Retinal pigment epithelial cell (primary cell): ENCODE measurements around the gene KLF6.

ENCODE experiments used
- DNase-seq: peaks from one replicate; pipeline ENCODE4 v3.0.0-alpha.2; 2010; ENCODE audit warnings: low read depth
- H3K4me3 ChIP-seq: 2 replicates; pipeline ENCODE4 v1.5.1; 2011; ENCODE audit warnings: mild to moderate bottlenecking, low read length, control low read depth, moderate library complexity
- TF ChIP-seq, protein P1 (sequence below): conservative IDR thresholded peaks from 2 replicates; pipeline ENCODE4 v1.5.1; 2011; ENCODE audit warnings: low read depth, low read length, control low read depth, inconsistent platforms

The KLF6 gene

DNA sequence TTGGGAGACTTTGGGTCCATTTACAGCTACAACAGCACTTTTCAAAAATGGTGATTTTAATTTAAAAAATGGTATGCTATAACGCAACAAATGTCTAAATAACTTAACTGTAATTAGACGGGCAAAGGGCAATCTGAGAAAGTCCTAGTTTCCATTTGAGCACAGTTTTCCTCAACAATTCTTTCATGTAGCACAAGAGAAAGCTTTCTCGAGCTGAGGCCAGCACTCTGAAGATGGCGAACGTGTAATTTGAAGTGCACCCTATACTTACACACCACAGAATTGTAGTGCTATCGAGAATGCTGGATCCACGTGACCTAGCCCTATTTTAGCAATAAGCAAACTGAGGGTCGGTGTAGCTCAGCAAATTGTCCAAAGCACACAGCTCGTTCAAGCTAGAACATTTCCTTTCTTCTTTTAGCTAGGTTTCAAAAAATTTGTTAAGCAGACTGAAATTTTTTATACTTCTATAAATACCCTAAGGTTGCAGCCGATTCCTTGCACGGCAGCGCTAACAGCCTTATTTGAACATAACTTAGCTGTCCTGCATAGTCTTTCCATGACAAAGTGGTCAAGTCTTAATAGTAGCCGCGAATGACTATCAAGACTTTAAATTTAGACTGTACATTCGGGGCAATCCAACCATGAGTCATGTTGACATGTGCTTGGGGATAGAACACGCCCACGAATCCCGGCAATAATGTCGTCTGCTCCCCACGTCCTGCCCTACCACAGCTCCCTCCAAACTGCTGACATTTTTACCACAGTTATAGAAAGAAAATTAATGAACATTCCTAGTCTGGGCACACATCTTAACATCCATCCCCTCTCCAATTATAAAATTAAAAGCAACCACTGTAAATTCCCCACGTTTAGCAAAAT lies 10.0 kb downstream of the KLF6 start:
- H3K4me3 ChIP-seq, result no peak overlapping the region
- peak; percentile 81 for DNase-seq
- TF ChIP-seq, protein P1, sequence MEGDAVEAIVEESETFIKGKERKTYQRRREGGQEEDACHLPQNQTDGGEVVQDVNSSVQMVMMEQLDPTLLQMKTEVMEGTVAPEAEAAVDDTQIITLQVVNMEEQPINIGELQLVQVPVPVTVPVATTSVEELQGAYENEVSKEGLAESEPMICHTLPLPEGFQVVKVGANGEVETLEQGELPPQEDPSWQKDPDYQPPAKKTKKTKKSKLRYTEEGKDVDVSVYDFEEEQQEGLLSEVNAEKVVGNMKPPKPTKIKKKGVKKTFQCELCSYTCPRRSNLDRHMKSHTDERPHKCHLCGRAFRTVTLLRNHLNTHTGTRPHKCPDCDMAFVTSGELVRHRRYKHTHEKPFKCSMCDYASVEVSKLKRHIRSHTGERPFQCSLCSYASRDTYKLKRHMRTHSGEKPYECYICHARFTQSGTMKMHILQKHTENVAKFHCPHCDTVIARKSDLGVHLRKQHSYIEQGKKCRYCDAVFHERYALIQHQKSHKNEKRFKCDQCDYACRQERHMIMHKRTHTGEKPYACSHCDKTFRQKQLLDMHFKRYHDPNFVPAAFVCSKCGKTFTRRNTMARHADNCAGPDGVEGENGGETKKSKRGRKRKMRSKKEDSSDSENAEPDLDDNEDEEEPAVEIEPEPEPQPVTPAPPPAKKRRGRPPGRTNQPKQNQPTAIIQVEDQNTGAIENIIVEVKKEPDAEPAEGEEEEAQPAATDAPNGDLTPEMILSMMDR, result no peak

DNA sequence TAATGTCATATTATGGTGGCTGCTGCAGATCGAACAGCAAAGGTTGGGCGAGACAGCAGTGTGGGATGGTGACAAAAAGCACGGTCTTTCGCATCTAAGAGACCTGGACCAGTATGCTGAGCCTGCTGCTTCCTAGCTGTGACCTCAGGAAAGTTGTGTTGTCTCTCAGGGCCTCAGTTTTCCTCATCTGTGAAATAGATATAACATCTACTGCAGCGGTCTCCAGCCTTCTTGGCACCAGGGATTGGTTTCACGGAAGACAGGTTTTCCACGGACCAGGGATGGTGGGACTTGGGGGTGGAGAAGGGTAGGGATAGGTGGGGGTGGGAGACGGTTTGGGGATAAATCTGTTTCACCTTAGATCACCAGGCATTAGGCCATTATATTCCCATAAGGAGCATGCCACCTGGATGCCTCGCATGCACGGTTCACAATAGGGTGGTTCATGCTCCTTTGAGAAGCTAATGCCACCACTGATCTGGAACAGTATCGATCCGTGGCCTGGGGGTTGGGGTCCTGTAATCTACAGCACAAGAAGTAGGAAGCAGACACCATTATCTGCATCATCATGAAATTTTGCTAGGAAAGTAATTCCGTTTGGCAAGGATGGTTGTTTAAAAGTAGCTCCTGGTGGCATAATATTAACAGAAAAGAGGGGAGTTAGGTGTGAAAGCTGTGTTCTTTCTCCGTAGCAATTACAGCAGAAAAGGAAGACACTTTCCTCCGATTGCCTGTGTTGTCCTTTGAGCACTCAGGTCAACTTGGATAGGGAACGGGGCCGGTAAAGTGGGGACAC lies 10.8 kb downstream of the KLF6 start:
- TF ChIP-seq, protein P1, result no peak
- DNase-seq, result no peak

DNA sequence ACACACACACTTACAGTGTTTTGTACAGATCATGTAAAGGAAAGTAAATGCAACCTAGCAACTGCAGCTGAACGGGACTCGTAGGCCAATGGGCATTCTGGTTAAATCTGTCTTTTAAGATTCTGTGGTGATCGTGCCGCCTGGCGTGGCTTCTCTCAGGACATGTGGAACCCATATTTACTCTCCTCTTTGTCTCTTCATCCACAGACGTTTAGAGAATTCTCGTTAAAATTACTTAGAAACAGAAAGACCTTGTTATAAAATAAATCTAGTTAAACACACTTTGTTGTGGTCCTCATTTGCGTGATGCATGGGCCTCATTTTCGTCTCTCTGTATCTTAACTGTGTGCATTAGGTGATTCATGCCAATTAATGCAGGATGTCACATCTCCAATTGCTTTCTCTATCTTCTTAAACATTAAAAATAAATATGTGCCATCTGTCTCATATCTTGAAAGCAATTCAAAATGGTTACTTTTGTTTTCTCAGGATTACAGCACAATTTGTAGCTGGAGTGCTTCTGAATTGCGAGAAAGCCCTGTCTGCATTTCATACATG lies 11.5 kb downstream of the KLF6 start:
- no peak for DNase-seq
- TF ChIP-seq, protein P1, result no peak
- H3K4me3 ChIP-seq, result no peak overlapping the region

More for the DNA sequence above, 10.8 kb downstream of the KLF6 start:
- H3K4me3 ChIP-seq, result no peak overlapping the region

DNA sequence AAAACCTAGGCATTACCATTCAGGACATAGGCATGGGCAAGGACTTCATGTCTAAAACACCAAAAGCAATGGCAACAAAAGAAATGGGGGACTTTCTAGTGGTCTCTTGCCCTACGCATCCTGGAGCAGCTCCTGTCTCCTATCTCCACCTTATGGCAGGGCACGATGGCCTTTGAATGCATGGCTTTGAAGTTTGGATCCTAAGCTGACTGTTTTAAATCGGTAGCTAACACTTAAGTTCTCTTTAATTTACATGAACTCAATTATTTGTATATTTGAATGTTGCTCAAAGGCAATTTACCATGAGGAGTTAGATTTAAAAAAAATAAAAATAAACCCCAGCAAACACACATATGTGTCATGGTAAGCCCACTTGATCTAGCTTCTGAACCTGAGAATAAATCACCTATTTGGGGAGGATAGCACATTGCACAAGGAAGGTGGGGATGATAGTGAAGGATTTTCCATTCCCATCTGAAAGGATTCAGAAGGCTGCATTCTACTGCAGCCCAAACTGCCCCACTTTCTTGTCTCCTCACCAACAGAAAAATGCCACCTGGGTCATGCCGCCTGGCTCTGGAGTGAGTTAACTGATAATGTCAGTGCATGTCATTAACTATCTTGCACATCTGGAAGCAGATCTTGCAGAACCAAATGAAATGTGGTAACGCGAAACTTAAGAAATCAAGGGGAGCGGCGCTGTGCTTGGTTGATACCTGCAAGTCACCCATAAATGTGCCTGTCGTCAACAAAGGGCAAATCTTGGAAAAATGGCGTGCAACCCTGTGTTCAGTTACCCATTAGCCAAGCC lies 12.4 kb downstream of the KLF6 start:
- DNase-seq, result no peak
- H3K4me3 ChIP-seq, result no peak overlapping the region
- TF ChIP-seq, protein P1, result no peak

DNA sequence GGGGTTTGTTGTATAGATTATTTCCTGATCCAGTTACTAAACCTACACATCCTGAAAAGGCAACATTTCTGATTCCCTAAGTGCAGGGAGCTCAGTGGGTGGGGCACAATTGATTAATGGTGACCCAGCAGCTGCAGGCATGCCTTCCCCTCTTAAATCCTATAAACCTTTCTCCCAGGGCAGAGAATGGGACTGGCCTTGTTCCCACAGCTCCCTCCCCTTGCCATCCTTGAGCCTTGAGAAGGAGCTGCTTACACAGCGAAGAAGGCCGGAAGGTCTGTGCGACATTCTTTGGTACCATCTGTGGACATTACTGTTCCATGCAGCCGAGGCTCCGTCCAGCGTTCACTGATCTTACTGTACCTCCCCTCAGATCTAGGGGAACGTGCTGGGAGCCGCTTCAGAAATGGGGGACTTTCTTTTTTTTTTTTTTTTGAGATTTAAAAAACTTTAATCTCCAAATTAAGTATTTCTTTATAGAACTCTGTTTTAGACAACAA lies 14.3 kb downstream of the KLF6 start:
- no peak for DNase-seq
- no peak overlapping the region for H3K4me3 ChIP-seq
- TF ChIP-seq, protein P1, result no peak

DNA sequence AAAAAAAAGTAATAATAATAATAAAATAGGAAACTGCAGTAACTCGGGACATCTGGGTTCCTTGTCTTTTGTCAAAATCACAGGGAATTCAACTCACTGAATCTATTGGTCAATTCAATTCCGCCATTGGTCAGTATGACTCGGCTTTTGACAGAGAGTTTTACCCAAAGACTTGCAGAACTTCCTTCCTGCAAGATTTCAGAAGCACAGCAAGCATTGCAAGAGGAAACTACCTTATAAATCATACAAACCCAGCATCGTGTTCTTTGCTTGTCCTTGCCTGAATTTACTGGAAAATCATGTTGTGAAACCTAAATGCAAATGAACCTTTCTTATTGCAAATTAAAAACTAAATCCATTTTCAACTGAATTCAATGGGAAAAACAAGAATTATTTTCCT lies 15.5 kb downstream of the KLF6 start:
- DNase-seq, result no peak
- TF ChIP-seq, protein P1, result no peak
- H3K4me3 ChIP-seq, result no peak overlapping the region
